Gastroesophageal sphincter (tissue), 2 donors: ENCODE measurements around the gene OXER1.

ENCODE experiments used
- EP300 ChIP-seq: sonication (generic); formaldehyde crosslinking; IDR thresholded peaks from one replicate; pipeline ENCODE4 v1.6.1; 2017; ENCODE audit warnings: antibody characterized with exemption, mild to moderate bottlenecking
- POLR2A ChIP-seq, 2 donors: fragments of 450-650 bp; IDR thresholded peaks; one replicate each; pipeline ENCODE4 v1.6.1; 2017; ENCODE audit warnings: antibody characterized with exemption in 2 of 2, mild to moderate bottlenecking in 2 of 2, moderate library complexity in 1 of 2

DNA sequence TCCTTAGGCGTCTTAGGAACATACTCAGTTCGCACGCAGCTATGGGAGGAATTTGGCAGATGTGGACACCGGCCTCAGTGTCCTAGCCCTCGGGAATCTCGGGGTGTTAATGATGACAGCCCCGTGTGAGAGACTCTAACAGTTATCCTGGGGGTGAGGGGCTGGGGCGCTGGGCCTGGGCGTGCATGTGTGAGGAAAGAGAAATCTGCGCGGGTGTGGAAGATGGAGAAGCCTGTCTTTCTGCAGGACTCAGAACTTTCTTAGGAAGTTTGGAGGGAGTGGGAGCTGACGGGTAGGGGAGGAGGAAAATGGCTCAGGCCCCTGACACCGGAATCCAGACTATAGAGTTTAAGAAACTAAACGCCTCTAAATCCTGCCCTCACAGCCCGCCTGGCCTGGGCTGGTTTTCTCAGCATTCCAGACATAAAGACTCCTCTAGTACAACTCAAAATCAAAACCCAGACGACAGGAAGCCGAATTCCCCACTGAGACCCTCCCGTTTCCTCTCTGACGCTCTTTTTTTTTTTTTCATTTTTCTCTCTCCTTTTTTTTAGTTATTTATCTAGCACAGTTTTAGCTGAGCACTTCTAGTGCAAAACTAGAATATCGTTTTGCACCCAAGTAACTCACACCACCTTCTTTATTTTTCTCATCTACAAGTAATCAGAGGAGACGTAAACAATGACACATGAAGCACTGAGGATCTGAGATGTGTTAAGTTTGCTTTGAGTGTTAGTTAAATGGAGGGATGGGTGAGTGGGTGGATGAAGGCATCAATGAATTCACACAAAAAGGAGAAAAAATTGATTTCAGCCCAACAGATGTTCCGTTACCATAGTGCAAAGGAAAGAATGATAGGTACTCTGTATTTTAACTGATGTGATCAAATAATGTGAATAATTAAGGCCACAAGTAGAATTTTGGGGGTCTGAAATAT, 29.7 kb upstream of the OXER1 start:
- TF ChIP-seq EP300: no peak
- no peak for TF ChIP-seq POLR2A (IDR thresholded peaks at IDR 0.05)
